Heart right ventricle (tissue), 16 donors: ENCODE results near the gene SLC2A3. TPM values are rescaled to one million over a fixed set of nuclear protein-coding genes. Genes with fewer than 3 reads are reported as not detected.
A peak's percentile ranks its signal among the peaks of the same experiment; 100 is the strongest.

Experiments used
- ATAC-seq, 8 donors: fragments of 200-7000 bp; cut with Tn5 transposase; one replicate each; pipeline ENCODE4 v1.9.1; 2020; ENCODE audit warnings: mild to moderate bottlenecking in 8 of 8, moderate library complexity in 8 of 8, moderate number of reproducible peaks in 1 of 8
- DNase-seq, 2 donors: peaks; one replicate each; pipeline ENCODE4 v3.0.0-alpha.2; 2020
- H3K27ac ChIP-seq, 10 donors: fragments of 200-600 bp; sonication (generic) in 2 of 10; one replicate each; pipeline versions ENCODE4 v1.5.0 to v1.8.0; 2020 to 2022; ENCODE audit warnings: mild to moderate bottlenecking in 3 of 10
- H3K27me3 ChIP-seq, 7 donors: fragments of 200-600 bp; one replicate each; pipeline ENCODE4 v1.8.0; 2021 to 2022; ENCODE audit warnings: mild to moderate bottlenecking in 2 of 7
- H3K36me3 ChIP-seq, 9 donors: fragments of 200-600 bp; sonication (generic) in 1 of 9; one replicate each; pipeline versions ENCODE4 v1.5.0 to v1.8.0; 2020 to 2022; ENCODE audit warnings: mild to moderate bottlenecking in 2 of 9
- H3K4me1 ChIP-seq, 9 donors: fragments of 200-600 bp; sonication (generic) in 1 of 9; one replicate each; pipeline versions ENCODE4 v1.5.0 to v1.8.0; 2020 to 2022; ENCODE audit warnings: mild to moderate bottlenecking in 4 of 9
- H3K4me3 ChIP-seq, 10 donors: fragments of 200-600 bp; sonication (generic) in 2 of 10; one replicate each; pipeline versions ENCODE4 v1.5.0 to v1.8.0; 2020 to 2022; ENCODE audit warnings: mild to moderate bottlenecking in 7 of 10, moderate library complexity in 2 of 10
- H3K9me3 ChIP-seq, 11 donors: fragments of 200-600 bp in 10 of 11; sonication (generic) in 2 of 11; one replicate each; pipeline versions ENCODE4 v1.5.0 to v1.8.0; 2013 to 2022; ENCODE audit warnings: mild to moderate bottlenecking in 2 of 11, control low read depth in 1 of 11, moderate library complexity in 1 of 11
- CTCF ChIP-seq, 9 donors: fragments of 200-600 bp; sonication (generic) in 2 of 9; IDR thresholded peaks; one replicate each; pipeline versions ENCODE4 v1.5.0 to v1.8.0; 2021 to 2022; ENCODE audit warnings: antibody characterized with exemption in 9 of 9, mild to moderate bottlenecking in 5 of 9, moderate library complexity in 1 of 9
- WGBS, 2 donors: extraction: QIAGEN DNeasy Blood & Tissue Kit; methylation state at CpG; one replicate each; pipeline ENCODE4 v1.1.7; 2013; ENCODE audit warnings: inconsistent platforms in 1 of 2; 5-methylcytosine and 5-hydroxymethylcytosine counted together
- intact Hi-C, 10 donors: fragments of 100-400 bp; cut with DNase I; formaldehyde crosslinking; loops; one replicate each; pipeline versions ENCODE4 v1.11.1 to v1.14.2; 2022
- polyA plus RNA-seq, 2 donors: library from polyadenylated mRNA; stranded (reverse); fragments of 200-250 nt; gene quantifications; one replicate each; pipeline ENCODE4 v1.2.3, GENCODE V29; 2013
- total RNA-seq, 10 donors: library from RNA; stranded (reverse); fragmentation: NEBNext Ultra II Directional in 3 of 10; extraction: Animal tissue kit (Norgen Biotek cat#: 25700) in 3 of 10; gene quantifications; one replicate each; pipeline versions ENCODE4 v1.2.1 to v1.2.4, GENCODE V29; 2021 to 2023
- donor health status: Arrhythmogenic right ventricular cardiomyopathy.
- donor health status: ischemic (EF 13 %, LVEDD 7.1; RV severe dilation, severe dysfunction).
- donor health status: healthy with polysubstance abuse.
- donor health status: DM: no; HTN: yes; CAD: no.
- donor health status: DM: no; HTN: no; CAD: no.
- donor health status: ischemic (EF 25% LVEDD 6.9; RV normal size, moderate dysfunction).
- donor health status: ischemic (EF 25% LVEDD 5.7; RV mildly dilated, moderate dysfunction).
- donor health status: healthy.
- donor health status: DM: yes; HTN: yes; CAD: no.
- donor health status: Ischemic cardiomyopathy.
- donor health status: ischemic (EF 35%, LVEDD 5.7; RV mildly dilated, moderate dysfunction).
- donor health status: nonischemic (EF 11% LVEDD 7.7; RV severe dilation, severe dysfunction).
- donor health status: DM: yes; HTN: yes; CAD: no.
- donor health status: PGD.
- donor health status: ischemic (EF 29% LVEDD 5.4; RV normal size, mild dysfunction).
- donor health status: nonischemic (EF 23%, LVEDD 6.1; RV moderate dilation, normal function).

Gene SLC2A3
- total and polyA plus RNA-seq, 12 donors: 3.9 to 109 (median 14.4) TPM

GRCh38 chr12:7872566-7873319 lies 63.2 kb downstream of the SLC2A3 start, which contains the start of gene SLC2A14:
TSS of gene SLC2A14 (minus strand) at chr12:7872915. CDS start at chr12:7869880, 3,035 bp downstream.
- Histone ChIP-seq H3K4me3 (peak within 1 kb of the TSS in 6 of 10 donors; percentile 15 to 36 (median 26)), H3K4me1 (peaks cover 0 to 8% (median 0%) of the 10 kb centered on the region in 9 donors), H3K27ac (no peak within 1 kb of the TSS), H3K9me3 (no peaks in the 10 kb centered on the region), H3K36me3 (no peaks in the 10 kb centered on the region), H3K27me3 (peaks cover 0 to 50% (median 42%) of the 10 kb centered on the region in 7 donors)
- DNase-seq (no peak), ATAC-seq (peak in 1 of 8 donors; percentile 39)
- intact Hi-C loops: no loop called here
- WGBS, 2 donors: 9 to 10% methylated on average over 65 of the region's 65 CpGs
- TF ChIP-seq CTCF (IDR thresholded peaks at IDR 0.05): no peak

GRCh38 chr12:7870335-7870734 lies 65.7 kb downstream of the SLC2A3 start:
- H3K9me3 ChIP-seq: no peaks in the 10 kb centered on the region
- H3K36me3 ChIP-seq: no peaks in the 10 kb centered on the region
- no peak overlapping the region for H3K4me3 ChIP-seq
- H3K27ac ChIP-seq: no peak overlapping the region
- no peak for DNase-seq
- peaks cover 0 to 50% (median 42%) of the 10 kb centered on the region in 7 donors for H3K27me3 ChIP-seq
- no peak for TF ChIP-seq CTCF (IDR thresholded peaks at IDR 0.05)
- intact Hi-C loops: no loop called here
- peaks cover 0 to 8% (median 0%) of the 10 kb centered on the region in 9 donors for H3K4me1 ChIP-seq
- ATAC-seq: no peak
- WGBS, 2 donors: 53 to 55% methylated on average over 3 of the region's 3 CpGs

Other genes starting within 250 kb of the SLC2A3 start
- gene GDF3, start 240.4 kb downstream of the SLC2A3 start, total RNA-seq: under 1 TPM in 3 of 10 donors, not detected in 7; 0.20 to 0.25 (median 0.21) TPM
- under 1 TPM; 0.22 to 0.36 TPM for gene GDF3, start 240.4 kb downstream of the SLC2A3 start, polyA plus RNA-seq
- not detected for gene DPPA3, start 224.8 kb downstream of the SLC2A3 start, total RNA-seq
- not detected for gene DPPA3, start 224.8 kb downstream of the SLC2A3 start, polyA plus RNA-seq
- not detected for gene CLEC4C, start 188.8 kb downstream of the SLC2A3 start, total RNA-seq
- not detected for gene CLEC4C, start 188.8 kb downstream of the SLC2A3 start, polyA plus RNA-seq
- not detected for gene NANOGNB, start 171.0 kb downstream of the SLC2A3 start, total RNA-seq
- gene NANOGNB, start 171.0 kb downstream of the SLC2A3 start, polyA plus RNA-seq: not detected
- under 1 TPM in 2 of 10 donors, not detected in 8; 0.12 to 0.23 TPM for gene NANOG, start 146.8 kb downstream of the SLC2A3 start, total RNA-seq
- gene NANOG, start 146.8 kb downstream of the SLC2A3 start, polyA plus RNA-seq: not detected
- gene SLC2A14, start 63.3 kb downstream of the SLC2A3 start, total RNA-seq: under 1 TPM in 3 of 10 donors, not detected in 7; 0.22 to 0.95 (median 0.39) TPM
- gene SLC2A14, start 63.3 kb downstream of the SLC2A3 start, polyA plus RNA-seq: not detected
- gene FOXJ2, start 96.5 kb upstream of the SLC2A3 start, total RNA-seq: 10 to 100 TPM; 22.1 to 29.4 (median 24.6) TPM
- gene FOXJ2, start 96.5 kb upstream of the SLC2A3 start, polyA plus RNA-seq: 1 to 10 TPM; 8.7 to 9.3 TPM
- 10 to 100 TPM in 1 of 10 donors, 1 to 10 TPM in 9; 1.1 to 26.5 (median 3.8) TPM for gene C3AR1, start 130.2 kb upstream of the SLC2A3 start, total RNA-seq
- 1 to 10 TPM; 2.1 to 4.4 TPM for gene C3AR1, start 130.2 kb upstream of the SLC2A3 start, polyA plus RNA-seq
- 10 to 100 TPM; 15.4 to 25.6 (median 19.6) TPM for gene NECAP1, start 146.1 kb upstream of the SLC2A3 start, total RNA-seq
- gene NECAP1, start 146.1 kb upstream of the SLC2A3 start, polyA plus RNA-seq: 10 to 100 TPM; 13.9 to 14.2 TPM
- 1 to 10 TPM in 4 of 10 donors, under 1 TPM in 1, not detected in 5; 0.39 to 4.9 (median 1.2) TPM for gene CLEC4A, start 187.4 kb upstream of the SLC2A3 start, total RNA-seq
- 1 to 10 TPM in 1 of 2 donors, under 1 TPM in 1; 0.51 to 2.5 TPM for gene CLEC4A, start 187.4 kb upstream of the SLC2A3 start, polyA plus RNA-seq
- not detected for gene ZNF705A, start 220.8 kb upstream of the SLC2A3 start, total RNA-seq
- not detected for gene ZNF705A, start 220.8 kb upstream of the SLC2A3 start, polyA plus RNA-seq